GM12891 (cell line): ENCODE data around the gene GDF9.

Source experiments
- PAX5 ChIP-seq: IDR thresholded peaks from 2 replicates; pipeline ENCODE4 v1.6.1; 2011; ENCODE audit warnings: low read length, moderate library complexity, mild to moderate bottlenecking; ENCODE audit not compliant: insufficient read depth, severe bottlenecking
- POLR2A ChIP-seq: IDR thresholded peaks from 2 replicates; pipeline ENCODE4 v1.6.1; 2011; ENCODE audit warnings: low read depth, low read length, control low read depth
- POLR2AphosphoS5 ChIP-seq: IDR thresholded peaks from 2 replicates; pipeline ENCODE4 v1.6.1; 2011; ENCODE audit warnings: low read depth, low read length, control low read depth
- SPI1 ChIP-seq: IDR thresholded peaks from 2 replicates; pipeline ENCODE4 v1.6.1; 2011; ENCODE audit warnings: low read depth, low read length, control low read depth
- TAF1 ChIP-seq: IDR thresholded peaks from 2 replicates; pipeline ENCODE4 v1.6.1; 2011; ENCODE audit warnings: low read depth, low read length, control low read depth

DNA sequence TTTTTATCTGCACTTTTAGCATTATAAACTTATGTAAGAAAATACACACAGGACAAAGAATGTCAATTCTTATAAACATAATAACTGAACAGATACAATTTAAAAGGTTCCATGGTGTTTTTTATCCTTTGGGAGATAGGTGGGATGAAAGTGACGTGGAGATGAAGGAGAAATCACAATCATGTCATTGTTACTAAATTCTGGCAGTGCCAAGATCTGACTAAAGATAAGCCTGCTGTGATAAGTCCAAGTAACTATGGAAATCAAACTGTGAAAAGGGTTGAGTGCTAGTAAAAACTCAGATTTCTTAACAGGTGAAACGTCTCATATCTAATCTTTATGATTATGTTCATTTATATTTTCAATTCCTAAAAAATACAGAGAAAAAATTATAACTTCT, 18.3 kb upstream of the GDF9 start:
- TF ChIP-seq POLR2AphosphoS5 (no peak), POLR2A (no peak), SPI1 (no peak), PAX5 (no peak), TAF1 (no peak)
